ENCODE data around the gene WDR59.
"Not testable (repeated sequence)": the region's sequence is repeated elsewhere in the genome, so short reads cannot be mapped to it uniquely, and the experiment has no call there.

Gene WDR59, protein sequence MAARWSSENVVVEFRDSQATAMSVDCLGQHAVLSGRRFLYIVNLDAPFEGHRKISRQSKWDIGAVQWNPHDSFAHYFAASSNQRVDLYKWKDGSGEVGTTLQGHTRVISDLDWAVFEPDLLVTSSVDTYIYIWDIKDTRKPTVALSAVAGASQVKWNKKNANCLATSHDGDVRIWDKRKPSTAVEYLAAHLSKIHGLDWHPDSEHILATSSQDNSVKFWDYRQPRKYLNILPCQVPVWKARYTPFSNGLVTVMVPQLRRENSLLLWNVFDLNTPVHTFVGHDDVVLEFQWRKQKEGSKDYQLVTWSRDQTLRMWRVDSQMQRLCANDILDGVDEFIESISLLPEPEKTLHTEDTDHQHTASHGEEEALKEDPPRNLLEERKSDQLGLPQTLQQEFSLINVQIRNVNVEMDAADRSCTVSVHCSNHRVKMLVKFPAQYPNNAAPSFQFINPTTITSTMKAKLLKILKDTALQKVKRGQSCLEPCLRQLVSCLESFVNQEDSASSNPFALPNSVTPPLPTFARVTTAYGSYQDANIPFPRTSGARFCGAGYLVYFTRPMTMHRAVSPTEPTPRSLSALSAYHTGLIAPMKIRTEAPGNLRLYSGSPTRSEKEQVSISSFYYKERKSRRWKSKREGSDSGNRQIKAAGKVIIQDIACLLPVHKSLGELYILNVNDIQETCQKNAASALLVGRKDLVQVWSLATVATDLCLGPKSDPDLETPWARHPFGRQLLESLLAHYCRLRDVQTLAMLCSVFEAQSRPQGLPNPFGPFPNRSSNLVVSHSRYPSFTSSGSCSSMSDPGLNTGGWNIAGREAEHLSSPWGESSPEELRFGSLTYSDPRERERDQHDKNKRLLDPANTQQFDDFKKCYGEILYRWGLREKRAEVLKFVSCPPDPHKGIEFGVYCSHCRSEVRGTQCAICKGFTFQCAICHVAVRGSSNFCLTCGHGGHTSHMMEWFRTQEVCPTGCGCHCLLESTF

DNA sequence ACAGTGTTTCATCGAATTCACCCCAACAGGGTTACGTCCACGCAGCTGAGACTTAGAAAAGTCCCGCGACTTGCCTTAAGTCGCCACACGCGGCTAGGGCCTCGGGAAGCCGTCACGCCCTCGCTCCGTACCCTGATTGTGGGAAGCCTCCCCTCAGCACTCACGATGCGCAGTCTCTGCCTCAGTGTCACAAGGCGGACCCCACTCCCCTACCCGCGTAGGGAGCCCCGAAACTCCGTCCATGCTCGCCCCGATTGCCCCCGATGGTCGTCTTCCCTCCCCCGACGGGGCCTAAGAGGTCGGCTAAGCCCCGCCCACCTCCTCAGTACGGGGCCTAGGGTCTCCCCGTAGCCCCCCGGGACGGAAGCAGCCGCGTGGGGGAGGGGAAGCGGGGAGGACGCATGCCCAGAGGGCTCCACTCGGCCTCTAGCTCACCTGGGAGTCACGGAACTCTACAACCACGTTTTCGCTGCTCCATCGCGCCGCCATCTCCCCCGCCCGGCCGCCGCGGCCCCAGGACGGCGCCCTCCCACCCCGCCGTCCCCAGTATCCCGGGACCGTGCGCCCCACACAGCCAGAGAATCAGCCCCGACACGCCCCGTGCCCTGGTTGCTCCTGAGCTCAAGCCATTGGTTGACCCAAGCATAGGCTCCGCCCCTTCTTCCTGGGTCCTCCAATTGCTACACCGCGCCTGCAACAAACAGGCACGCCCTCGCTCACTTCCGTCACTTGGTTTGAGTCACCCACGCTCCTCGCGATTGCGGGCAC, at the start of gene WDR59:
Gene WDR59 (minus strand): TSS at position 595 of the 768 bp plus-strand sequence. CDS start 106 bp downstream, at position 489.
- DNase-seq, result peak; percentile 99

DNA sequence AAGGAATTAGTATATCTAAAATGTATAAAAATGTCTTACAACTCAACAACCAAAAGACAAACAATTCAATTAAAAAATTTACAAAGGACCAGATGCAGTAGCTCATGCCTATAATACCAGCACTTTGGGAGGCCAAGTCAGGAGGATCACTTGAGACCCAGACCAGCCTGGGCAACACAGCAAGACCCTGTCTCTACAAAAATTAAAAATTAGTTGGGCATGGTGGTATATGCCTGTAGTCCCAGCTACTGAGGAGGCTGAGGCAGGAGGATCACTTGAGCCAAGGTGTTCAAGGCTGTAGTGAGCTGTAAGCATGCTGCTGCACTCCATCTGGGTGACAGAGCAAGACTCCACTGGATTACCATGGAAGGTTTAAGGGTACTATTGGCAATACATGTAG, 47.7 kb upstream of the WDR59 start:
- DNase-seq, result no peak

DNA sequence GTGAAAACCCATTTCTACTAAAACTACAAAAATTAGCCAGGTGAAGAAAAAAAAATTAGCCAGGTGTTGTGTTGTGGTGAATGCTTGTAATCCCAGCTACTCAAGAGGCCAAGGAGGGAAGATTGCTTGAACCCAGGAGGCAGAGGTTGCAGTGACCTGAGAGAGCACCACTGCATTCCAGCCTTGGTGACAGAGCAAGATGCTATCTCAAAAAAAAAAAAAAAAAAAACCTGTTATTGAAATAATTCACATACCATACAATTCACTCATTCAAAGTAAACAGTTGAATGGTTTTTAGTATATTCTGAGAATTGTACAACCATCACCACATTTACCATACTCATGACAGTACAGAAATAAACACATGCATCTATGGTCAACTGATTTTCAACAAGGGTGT, 44.9 kb upstream of the WDR59 start:
- peak; percentile 12 for DNase-seq

DNA sequence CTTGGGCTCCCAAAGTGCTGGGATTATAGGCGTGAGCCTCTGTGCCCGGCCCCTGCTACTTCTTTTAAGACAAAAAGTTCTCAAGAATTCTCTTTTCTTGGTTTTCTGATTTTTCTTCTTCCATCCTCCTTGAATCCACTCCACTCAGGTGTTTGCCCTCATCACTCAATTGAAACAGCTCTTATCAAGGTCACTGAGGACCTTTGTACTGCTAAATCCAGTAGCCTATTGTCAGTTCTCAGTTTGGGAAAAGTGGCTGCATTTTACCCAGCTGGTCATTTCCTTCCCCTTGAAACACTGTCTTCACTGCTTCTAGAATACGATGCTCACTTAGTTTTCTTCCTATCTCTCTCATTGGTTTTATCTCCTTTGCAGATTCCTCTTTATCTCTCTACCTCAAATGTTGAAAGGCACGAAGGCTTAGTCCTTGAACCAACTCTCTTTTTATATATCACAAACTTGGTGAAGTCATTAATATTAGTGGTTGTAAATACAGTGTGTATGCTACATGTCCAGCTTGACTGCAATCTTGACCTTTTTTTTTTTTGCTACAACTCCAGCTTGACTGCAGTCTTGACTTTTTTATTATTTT, 43.7 kb upstream of the WDR59 start:
- DNase-seq, result no peak

DNA sequence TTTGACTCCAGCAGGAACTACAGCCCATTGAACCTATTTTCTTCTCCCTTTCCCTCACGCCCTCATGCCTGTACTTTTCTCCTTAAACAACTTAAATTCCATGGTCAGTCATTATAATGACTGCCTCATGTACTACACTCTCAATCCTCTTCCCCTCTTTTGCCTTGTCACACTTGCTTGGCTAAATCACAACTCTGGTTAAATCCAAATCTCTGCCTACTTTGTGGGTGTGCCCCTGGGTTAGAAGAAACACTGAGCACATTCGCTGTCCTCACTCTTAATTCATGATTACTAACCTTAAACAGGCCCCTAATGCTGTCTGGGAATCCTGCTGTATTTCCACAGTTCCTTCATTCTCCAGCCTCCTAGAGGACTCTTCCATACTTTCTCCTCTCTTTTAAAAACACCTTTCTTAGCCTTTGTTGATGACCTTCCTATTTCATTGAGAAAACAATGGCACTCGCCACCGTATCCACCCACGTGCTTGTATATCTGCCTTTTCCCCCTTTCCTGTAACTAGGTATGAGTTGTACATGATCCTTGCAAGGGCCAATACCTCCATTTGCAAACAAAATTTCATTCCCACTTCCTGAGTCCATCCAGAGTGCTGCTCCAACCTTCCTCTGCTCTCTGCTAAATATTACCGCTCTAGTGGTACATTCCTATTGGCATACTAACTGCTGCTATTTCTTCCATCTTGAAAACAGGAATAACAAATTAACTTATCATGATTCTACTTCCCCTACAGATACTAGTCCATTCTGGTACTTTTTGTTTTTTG, 42.8 kb upstream of the WDR59 start:
- no peak for DNase-seq

DNA sequence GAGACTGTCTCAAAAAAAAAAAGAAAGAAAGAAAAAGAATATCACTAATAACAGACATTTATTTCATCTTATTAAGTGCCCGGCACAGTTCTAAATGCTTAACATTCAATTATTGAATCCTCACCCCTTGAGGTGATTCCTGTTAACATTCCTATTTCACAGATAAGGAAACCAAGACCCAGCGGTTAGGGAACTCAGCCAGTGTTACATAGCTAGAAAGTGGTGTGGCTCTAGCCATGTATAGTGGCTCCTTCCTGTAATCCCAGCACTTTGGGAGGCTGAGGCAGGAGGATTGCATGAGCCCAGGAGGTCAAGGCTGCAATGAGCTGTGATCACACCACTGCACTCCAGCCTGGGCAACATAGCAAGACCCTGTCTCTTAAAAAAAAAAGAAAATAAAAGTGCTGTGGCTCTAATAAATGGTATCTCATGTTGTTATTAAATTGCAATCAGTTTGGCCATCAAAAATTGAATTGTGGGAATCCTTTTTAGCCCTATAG, 42.0 kb upstream of the WDR59 start:
- DNase-seq, result peak; percentile 43

DNA sequence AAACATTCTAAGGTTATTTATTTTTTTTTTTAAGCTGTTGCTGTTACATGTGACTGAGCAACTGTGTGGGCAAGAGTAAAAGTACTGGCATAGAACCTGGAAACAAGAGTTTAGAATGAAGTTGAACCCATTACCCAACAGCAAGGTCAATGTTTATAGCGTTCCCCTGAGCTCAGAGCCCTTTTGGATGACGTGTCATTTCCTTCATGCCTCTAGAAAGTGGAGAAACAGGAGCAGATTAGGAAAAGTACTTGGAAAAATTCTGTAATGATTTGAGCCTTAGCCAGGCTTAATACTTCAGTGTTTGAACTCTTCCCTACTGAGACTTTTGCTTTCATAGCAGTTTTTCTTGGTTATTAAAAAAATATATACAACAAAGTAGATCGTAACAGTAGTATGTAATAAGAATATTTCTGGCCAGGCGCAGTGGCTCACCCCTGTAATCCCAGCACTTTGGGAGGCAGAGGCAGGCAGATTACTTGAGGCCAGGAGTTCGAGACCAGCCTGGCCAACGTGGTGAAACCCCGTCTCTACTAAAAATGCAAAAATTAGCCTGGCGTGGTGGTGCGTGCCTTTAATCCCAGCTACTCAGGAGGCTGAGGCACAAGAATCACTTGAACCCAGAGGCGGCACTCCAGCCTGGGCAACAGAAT, 41.4 kb upstream of the WDR59 start:
- peak; percentile 85 for DNase-seq

DNA sequence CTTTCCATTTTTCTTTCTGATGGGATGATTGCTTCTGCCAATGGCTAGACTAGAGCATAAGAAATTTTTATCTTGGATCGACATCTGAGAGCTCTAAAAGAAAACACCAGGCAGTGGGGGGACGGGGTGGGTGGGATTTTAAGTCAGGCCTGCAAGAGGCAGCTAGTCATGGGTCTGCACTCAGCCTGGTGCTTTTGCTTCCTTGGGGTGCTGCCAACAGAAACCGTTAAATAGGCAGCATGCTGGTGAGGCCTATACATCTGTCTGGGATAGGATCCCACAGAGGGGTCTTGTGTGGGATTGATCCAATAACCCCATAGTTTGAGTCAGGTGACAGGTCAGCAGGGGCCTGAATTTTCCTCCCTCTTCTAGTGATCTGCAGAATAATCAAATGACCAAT, 40.8 kb upstream of the WDR59 start:
- no peak for DNase-seq

DNA sequence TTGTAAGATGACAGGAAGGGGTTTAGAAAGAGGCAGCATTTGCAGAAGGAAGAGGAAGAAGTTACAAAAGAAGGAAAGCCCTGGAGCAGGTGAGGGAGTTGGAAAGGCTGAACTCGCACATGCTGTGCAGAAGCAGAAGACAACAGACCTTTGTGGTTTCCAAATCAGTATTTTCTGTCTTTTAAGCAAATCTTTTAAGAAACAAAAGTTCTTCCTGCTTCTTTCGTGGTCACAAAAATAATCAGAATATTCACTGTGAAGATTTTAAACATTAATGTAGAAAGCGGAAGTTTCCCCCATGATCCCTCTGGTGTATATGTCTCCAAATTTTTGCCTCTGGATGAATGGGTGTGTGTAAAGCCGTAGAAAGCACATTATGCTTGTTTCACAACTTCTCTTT, 39.7 kb upstream of the WDR59 start:
- no peak for DNase-seq

DNA sequence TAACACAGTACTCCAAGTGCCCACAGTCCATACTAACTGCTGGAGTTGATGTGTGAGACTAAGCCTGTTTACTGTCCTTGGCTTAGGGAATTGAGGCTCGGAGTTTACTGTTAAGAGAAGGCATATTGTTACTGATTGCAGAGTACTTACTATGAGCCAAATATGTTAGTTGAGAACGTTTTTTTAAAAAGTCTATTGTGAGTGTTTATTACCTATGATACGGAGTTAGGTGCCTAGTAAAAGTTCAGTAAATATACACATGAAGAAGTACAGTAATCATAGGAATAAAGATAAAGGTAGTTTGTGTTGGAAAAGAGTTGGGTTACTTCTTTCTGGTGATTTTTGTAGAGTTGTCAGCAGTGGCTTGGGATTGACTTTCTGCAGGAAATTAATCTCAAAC, 39.3 kb upstream of the WDR59 start:
- no peak for DNase-seq

DNA sequence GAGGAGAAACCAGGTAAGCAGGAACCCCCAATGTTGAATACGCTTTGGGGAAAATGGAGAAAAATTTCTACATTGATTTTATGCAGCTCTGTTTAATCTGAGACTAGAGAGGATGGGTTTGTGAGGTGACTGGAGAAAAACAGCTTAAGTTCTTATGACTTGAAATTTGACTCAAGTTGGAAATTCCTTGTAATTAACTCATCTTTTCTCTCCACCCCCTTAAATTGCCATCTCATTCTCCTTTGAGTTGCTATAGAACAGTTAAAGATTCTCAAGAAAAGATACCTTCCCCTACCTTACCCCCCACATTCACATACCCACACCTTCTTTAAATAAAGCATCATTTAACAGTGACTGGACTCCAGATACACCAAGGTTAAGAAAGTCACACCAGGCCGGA, 38.1 kb upstream of the WDR59 start:
- no peak for DNase-seq

DNA sequence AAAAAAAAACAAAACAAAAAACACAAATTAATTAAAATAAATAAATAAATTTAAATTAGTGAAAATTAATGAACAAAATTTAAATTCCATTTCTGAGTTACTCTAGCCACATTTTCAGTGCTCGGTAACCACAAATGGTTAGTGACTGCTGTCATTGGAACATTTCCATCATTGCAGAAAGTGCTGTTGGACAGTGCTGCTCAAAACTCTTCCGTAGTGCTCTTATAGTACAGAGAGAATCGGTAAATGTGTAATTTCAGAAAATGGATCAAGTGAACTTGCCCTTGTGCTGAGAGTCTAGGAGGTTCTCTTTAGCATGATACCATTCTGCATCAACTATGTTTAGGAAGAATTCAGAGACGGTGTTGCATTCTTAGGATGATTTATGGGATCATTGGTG, 37.6 kb upstream of the WDR59 start:
- DNase-seq, result no peak

DNA sequence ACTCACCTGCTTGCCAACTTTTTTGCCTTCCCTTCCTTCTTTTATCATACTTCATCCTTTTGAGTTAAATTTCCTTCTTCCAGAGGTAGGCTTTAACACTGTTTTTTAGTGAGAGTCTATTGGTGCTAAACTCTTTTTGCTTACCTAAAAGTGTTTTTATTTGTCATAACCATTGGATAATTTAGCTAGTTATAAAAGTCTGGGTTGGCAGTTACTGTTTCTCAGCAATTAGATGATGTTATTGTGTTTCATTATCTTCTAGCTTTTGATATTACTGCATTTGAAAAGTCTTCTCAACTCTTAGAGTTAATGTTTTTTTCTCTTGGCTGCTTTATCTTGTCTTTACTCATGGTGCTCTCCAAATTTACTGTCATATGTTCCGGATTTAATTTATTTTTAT, 36.5 kb upstream of the WDR59 start:
- no peak for DNase-seq

DNA sequence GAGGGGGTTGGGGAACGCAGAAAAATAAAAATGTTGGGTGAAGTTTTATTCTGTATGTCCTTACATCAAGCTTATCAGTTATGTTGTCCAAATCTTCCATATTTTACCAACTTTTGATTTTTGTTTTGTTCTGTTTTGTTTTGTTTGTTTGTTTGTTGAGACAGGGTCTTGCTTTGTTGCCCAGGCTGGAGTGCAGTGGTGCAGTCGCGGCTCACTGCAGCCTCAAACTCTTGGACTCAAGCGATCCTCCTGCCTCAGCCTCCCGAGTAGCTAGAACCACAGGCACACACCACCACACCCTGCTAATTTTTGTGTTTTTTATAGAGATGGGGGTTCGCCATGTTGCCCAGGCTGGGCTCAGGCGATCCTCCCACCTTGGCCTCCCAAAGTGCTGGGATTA, 34.7 kb upstream of the WDR59 start:
- no peak for DNase-seq

DNA sequence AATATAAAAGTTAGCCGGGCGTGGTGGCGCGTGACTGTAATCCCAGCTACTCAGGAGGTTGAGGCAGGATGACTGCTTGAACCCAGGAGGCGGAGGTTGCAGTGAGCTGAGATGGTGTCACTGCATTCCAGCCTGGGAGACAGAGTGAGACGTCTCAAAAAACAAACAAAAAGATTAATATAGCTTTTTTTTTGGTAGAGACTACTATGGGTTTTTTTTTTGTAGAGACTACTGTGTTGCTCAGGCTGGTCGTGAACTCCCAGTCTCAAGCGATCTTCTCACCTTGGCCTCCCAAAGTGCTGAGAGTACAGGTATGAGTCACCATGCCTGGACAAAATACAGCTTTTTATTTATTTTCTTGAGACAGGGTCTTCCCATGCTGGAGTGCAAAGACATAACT, 34.1 kb upstream of the WDR59 start:
- DNase-seq, result no peak

DNA sequence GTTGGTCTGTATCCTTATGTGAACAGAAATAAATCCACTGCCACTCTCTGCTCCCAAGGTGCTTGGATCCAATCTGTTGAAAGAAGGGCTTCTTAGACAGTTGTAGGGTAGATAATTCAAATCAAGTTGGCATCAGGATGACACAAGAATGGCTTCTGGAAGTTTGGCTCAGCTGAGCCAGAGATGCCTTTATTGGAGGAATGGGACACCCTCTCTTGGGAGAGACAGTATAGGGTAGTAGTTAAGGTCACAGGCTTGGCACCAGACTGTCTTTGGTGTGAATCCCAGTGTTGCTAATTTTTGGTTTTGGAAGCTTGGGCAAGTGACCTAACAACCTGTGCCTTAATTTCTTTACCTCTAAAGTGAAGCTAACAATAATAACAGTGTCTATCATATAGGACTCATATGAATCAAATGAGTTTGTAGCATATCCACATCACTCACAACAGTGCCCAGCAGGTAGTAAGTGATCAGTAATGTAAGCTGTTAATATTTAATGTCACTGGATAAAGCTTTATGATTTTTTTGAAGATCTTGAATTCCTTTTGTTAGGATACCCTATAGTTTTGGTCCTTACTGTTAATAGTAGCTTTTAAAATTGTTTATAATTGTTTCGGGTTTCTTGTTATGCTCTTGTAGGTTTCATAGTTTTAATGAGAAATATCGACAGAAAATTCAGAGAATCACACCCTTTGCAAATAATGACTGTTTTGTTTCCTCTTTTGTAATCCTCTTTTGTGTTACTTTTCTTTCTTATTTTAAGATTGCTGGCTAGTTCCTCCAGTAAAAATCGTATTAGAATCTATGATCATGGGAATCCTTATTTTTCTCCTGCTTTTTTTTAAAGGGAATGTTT, 33.0 kb upstream of the WDR59 start:
- DNase-seq, result no peak

DNA sequence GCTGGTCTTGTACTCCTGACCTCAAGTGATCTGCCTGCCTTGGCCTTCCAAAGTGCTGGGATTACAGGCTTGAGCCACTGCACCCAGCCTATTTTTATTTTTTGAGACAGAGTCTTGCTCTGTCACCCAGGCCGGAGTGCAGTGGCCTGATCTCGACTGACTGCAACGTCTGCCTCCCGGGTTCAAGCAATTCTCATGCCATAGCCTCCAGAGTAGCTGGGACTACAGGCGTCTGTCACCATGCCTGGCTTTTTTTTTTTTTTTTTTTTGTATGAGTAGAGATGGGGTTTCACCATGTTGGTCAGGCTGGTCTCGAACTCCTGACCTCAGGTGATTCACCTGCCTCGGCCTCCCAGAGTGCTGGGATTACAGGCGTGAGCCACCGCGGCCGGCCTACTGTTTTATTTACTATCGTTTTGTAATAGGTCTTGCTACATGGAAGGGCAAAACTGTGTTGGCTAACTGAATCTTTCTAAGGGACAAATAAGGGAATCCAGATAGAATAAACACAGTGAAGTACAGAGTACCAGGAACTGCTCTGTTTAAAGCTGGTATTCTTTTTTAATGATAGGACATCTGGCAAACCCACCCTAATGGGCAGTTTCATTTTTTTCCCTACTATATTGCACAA, 31.6 kb upstream of the WDR59 start:
- DNase-seq, result not testable (repeated sequence)

DNA sequence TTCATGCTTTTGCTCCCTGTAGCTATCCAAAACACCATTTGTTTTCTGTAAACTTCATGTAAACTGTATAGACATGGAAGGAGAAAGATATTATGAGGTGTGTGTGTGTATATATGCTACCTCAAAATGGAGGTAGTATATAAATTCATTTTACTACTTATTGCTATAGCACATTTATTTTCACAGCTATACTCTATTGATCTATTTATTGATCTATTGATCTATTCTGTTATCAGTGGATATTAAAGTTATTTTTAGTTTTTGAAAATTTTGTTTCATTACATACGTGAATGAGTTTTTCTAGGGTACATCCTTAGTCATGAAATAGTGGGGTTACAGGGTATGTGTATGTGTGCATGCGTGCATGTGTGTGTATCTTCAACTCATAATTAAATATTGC, 29.4 kb upstream of the WDR59 start:
- DNase-seq, result no peak

DNA sequence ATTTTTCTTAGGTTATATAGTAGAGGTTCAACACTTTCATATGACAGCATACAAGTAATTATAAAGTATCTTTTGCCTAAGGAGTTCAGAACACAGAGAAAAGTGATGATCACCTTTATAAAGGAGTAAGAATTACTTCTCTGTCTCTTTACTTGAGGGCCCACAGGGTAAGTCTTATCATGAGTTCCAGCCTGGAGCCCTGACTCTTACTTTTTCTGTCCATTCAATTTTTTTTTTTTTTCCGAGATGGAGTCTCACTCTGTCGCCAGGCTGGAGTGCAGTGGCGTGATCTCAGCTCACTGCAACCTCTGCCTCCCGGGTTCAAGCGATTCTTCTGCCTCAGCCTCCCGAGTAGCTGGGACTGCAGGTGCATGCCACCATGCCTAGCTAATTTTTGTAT, 28.2 kb upstream of the WDR59 start:
- not testable (repeated sequence) for DNase-seq
